DOHH2 (cell line): Measurements from ENCODE around the gene COX4I1.

Experiments
- H3F3A ChIP-seq: fragments of 200-600 bp; sonication (generic), shearing (Covaris generic); 2 replicates; pipeline ENCODE4 v1.6.0; 2016; ENCODE audit warnings: antibody characterized with exemption, mild to moderate bottlenecking; ENCODE audit not compliant: control insufficient read depth, insufficient read depth
- H3K27ac ChIP-seq: fragments of 200-600 bp; sonication (generic); 2 replicates; pipeline ENCODE4 v1.5.1; 2014; ENCODE audit warnings: low read depth, mild to moderate bottlenecking, low read length, moderate library complexity
- H3K27me3 ChIP-seq: fragments of 200-600 bp; sonication (generic); 2 replicates; pipeline ENCODE4 v1.6.1; 2014; ENCODE audit warnings: mild to moderate bottlenecking, low read length, mixed read lengths; ENCODE audit not compliant: control insufficient read depth
- H3K36me3 ChIP-seq: fragments of 200-600 bp; sonication (generic); 2 replicates; pipeline ENCODE4 v1.6.1; 2014; ENCODE audit warnings: mild to moderate bottlenecking, low read length, moderate library complexity, mixed read lengths; ENCODE audit not compliant: control insufficient read depth
- H3K4me1 ChIP-seq: fragments of 200-600 bp; sonication (generic); 2 replicates; pipeline ENCODE4 v1.6.1; 2014; ENCODE audit warnings: mild to moderate bottlenecking, low read length, mixed read lengths; ENCODE audit not compliant: control insufficient read depth
- H3K4me2 ChIP-seq: fragments of 200-600 bp; sonication (generic); 2 replicates; pipeline ENCODE4 v1.6.0; 2014; ENCODE audit warnings: mild to moderate bottlenecking, low read length, moderate library complexity
- H3K4me3 ChIP-seq: fragments of 200-600 bp; sonication (generic); 2 replicates; pipeline ENCODE4 v1.5.1; 2014; ENCODE audit warnings: mild to moderate bottlenecking, low read length, mixed read lengths
- H3K79me2 ChIP-seq: fragments of 200-600 bp; sonication (generic); 2 replicates; pipeline ENCODE4 v1.6.1; 2014; ENCODE audit warnings: mild to moderate bottlenecking, low read length, mixed read lengths; ENCODE audit not compliant: control insufficient read depth
- H3K9me2 ChIP-seq: fragments of 200-600 bp; sonication (generic); replicated peaks from 2 replicates; pipeline ENCODE4 v1.6.1; 2014; ENCODE audit warnings: mild to moderate bottlenecking, low read length, mixed read lengths; ENCODE audit not compliant: control insufficient read depth
- H3K9me3 ChIP-seq: fragments of 200-600 bp; sonication (generic); 2 replicates; pipeline ENCODE4 v1.6.1; 2014; ENCODE audit warnings: antibody characterized with exemption, low read length, mixed read lengths; ENCODE audit not compliant: control insufficient read depth, insufficient read depth
- H4K20me1 ChIP-seq: fragments of 200-600 bp; sonication (generic); 2 replicates; pipeline ENCODE4 v1.6.0; 2014; ENCODE audit warnings: low read depth, mild to moderate bottlenecking, antibody characterized with exemption, low read length, moderate library complexity; ENCODE audit not compliant: control insufficient read depth, insufficient read depth
- EZH2phosphoT487 ChIP-seq: fragments of 200-600 bp; sonication (generic); IDR thresholded peaks from 2 replicates; pipeline ENCODE4 v1.6.1; 2017; ENCODE audit warnings: borderline replicate concordance, mild to moderate bottlenecking, antibody characterized with exemption, low read length, moderate library complexity, mixed read lengths
- TF ChIP-seq, protein P1 (sequence below): fragments of 200-600 bp; sonication (generic); IDR thresholded peaks from one replicate; pipeline ENCODE4 v1.5.1; 2014; ENCODE audit warnings: antibody characterized with exemption, mild to moderate bottlenecking, low read depth, low read length; ENCODE audit not compliant: poor library complexity, severe bottlenecking

The COX4I1 gene

DNA sequence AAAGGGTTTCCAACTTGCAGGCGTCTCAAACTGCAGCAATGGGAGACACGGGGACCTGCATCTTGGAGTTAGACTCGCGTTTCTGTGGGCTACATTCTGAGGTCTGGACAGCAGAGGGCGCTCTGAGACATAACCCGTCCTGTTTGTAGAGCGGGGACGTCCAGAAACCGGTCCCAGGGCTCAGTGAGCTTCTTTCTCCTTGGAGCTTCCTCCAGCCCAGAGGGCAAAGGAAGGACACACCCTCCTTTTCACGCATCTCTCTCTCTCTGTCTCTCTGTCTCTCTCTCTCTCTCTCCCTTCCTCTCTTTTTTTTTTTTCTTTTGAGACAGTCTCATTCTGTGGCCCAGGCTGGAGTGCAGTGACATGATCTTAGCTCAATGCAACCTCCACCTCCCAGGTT is 19.8 kb downstream of the COX4I1 start:
- no peaks in the 10 kb centered on the region for H3K79me2 ChIP-seq
- H3K9me2 ChIP-seq: no peaks in the 10 kb centered on the region
- peaks cover 4% of the 10 kb centered on the region; the same call in 1 of the 2 replicates for H3F3A ChIP-seq
- no peaks in the 10 kb centered on the region for H4K20me1 ChIP-seq
- no peaks in the 10 kb centered on the region for H3K27me3 ChIP-seq
- TF ChIP-seq, protein P1, sequence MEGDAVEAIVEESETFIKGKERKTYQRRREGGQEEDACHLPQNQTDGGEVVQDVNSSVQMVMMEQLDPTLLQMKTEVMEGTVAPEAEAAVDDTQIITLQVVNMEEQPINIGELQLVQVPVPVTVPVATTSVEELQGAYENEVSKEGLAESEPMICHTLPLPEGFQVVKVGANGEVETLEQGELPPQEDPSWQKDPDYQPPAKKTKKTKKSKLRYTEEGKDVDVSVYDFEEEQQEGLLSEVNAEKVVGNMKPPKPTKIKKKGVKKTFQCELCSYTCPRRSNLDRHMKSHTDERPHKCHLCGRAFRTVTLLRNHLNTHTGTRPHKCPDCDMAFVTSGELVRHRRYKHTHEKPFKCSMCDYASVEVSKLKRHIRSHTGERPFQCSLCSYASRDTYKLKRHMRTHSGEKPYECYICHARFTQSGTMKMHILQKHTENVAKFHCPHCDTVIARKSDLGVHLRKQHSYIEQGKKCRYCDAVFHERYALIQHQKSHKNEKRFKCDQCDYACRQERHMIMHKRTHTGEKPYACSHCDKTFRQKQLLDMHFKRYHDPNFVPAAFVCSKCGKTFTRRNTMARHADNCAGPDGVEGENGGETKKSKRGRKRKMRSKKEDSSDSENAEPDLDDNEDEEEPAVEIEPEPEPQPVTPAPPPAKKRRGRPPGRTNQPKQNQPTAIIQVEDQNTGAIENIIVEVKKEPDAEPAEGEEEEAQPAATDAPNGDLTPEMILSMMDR: peak; percentile 85
- TF ChIP-seq EZH2phosphoT487: no peak
- no peak overlapping the region for H3K27ac ChIP-seq
- peaks cover 34% of the 10 kb centered on the region for H3K4me1 ChIP-seq
- H3K9me3 ChIP-seq: no peaks in the 10 kb centered on the region
- no peaks in the 10 kb centered on the region for H3K36me3 ChIP-seq
- no peak overlapping the region for H3K4me3 ChIP-seq
- 0 out of 2 replicates have a peak overlapping the region, but pooled peaks have one; percentile 34 for H3K4me2 ChIP-seq

DNA sequence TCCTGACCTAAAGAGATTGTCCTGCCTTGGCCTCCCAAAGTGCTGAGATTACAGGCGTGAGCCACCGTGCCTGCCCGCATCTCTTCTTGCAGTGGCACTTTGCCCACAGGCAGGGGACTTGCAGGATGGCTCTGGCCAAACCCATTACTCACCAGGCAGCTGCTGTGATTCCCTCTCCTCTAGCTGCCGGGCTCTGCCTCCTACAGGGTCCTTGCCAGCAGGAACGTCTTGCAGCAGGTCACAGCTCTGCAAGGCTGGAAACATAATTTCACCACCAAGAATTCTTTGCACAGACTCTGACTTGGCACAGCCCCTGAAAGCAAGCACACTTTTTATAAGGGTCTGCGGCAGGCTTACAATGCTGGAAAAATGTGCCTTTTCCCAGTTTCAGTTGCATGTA is 20.3 kb downstream of the COX4I1 start:
- H3K9me2 ChIP-seq: no peaks in the 10 kb centered on the region

DNA sequence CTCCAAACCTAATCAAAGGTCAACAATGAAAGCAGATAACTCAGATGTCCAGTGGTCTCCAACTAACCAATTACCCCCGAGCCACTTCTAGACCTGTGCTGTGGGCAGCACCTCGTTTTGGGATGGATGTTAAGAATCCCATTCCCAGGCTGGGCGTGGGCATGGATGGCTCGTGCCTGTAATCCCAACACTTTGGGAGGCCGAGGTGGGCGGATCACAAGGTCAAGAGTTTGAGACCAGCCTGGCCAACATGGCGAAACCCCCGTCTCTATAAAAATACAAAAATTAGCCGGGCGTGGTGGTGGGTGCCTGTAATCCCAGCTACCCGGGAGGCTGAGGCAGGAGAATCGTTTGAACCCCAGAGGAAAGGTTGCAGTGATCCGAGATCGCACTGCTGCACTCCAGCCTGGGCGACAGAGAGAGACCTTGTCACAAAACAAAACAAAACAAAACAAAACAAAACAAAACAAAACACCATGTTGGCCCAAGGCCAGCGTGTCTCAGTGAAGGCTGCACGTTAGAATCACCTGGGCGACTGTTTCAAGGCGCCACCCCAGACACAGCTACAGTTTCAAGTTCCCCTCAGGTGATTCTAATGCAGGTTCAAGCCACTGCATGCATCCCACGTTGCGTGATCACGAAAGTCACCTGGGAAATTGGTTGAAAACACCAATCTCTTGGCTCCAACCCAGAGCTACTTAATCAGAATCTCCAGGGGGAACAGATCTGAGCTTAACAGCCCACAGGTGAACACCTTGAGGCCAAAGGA is 21.3 kb downstream of the COX4I1 start:
- Histone ChIP-seq H3K4me1 (peaks cover 34% of the 10 kb centered on the region), H3K27ac (no peak overlapping the region), H3K27me3 (no peaks in the 10 kb centered on the region), H3K9me2 (no peaks in the 10 kb centered on the region), H3K36me3 (no peaks in the 10 kb centered on the region), H3K4me3 (peak overlapping the region; percentile 51), H3K4me2 (peak overlapping the region; percentile 67), H4K20me1 (no peaks in the 10 kb centered on the region), H3K9me3 (no peaks in the 10 kb centered on the region), H3K79me2 (no peaks in the 10 kb centered on the region), H3F3A (peaks cover 4% of the 10 kb centered on the region; the same call in 1 of the 2 replicates)
- TF ChIP-seq, protein P1: no peak
- no peak for TF ChIP-seq EZH2phosphoT487

More for the DNA sequence above, 20.3 kb downstream of the COX4I1 start:
- Histone ChIP-seq H3K27ac (no peak overlapping the region), H3K4me1 (peaks cover 34% of the 10 kb centered on the region), H3K9me3 (no peaks in the 10 kb centered on the region), H4K20me1 (no peaks in the 10 kb centered on the region), H3K79me2 (no peaks in the 10 kb centered on the region), H3F3A (peaks cover 4% of the 10 kb centered on the region; the same call in 1 of the 2 replicates), H3K27me3 (no peaks in the 10 kb centered on the region), H3K4me2 (no peak overlapping the region), H3K36me3 (no peaks in the 10 kb centered on the region), H3K4me3 (no peak overlapping the region)
- TF ChIP-seq EZH2phosphoT487: no peak
- TF ChIP-seq, protein P1: no peak
